Measurements from ENCODE around the gene CCDC34.

The CCDC34 gene

DNA sequence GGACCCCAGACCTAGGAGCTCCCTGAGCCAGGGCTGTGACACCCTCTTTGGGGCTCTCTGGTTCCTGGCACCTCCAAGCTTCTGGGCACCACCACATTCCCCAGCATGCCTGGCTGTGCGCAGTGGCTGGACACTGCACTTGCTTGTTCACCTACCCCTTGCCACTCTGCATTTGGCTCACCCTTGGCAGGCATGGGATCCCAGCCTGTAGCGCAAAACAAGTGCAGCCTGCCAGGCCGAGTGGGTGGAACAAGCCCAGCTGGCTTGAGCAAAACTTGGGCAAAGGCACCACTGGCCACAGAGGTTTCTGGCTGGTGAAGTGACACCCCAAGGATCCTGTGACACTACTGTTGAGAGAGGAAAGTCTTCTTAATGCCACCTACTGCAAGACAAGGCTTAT, 57.3 kb downstream of the CCDC34 start:
- no peak for DNase-seq
- intact Hi-C loops (cut with DNase I), result no loop called here

DNA sequence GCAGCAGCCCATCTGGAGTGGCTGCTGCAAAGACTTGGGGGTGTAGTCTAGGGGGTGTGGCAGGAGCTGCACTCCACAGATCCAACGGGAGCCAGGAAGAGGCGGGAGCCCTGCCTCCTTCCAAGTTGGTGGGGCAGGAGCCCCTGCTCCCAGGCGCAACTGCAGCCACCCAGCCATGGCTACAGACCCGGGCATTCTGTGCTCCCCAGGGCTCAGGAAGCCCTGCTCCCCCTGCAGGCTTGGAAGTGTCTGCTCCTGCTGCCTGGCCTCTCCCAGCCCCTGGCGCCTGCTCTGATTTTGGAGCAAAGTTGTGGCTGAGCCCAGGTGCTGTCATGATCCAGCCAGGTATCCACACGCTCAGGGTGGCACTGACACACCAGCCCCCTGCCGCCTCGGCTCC, 58.5 kb downstream of the CCDC34 start:
- intact Hi-C loops (cut with DNase I), result no loop called here
- DNase-seq, result no peak

DNA sequence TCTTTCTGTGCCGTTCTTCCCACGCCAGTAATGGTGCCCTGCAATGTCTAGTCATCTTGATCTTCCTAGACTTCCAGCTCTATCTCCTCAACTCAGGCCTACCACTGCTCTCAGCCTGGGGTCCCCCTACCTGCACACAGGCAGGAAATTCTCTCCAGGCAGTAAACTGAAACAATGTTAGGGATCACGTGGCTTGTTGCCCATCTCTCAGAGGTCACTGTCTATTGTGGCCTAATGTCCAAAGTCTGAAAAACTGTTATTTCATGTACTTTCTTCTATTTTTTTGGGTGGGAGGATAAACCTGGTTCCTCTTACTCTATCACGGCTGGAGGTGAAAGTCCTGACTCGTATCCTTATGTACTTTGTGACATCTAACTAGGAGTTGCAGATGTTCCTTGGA, 59.1 kb downstream of the CCDC34 start:
- intact Hi-C loops (cut with DNase I), result no loop called here
- DNase-seq, result no peak

DNA sequence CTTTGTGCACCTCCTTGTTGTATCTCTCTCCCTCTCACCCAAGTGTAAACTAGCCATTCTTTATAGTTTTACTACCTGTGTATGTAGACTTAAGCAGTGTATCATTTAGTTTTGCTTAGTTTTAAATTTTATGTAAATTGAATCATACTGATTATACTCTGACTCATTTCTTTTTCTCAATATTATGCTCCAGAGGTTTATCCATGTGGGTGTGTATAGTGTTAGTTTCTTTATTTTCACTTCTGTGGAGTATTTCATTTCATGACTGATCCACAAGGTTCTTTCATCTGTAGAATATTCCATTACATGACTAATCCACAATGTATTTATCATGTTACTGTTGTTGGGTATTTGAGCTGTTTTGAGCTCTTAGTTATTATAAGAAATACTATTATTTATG, 62.0 kb downstream of the CCDC34 start:
- intact Hi-C loops (cut with DNase I), result no loop called here
- DNase-seq, result no peak

DNA sequence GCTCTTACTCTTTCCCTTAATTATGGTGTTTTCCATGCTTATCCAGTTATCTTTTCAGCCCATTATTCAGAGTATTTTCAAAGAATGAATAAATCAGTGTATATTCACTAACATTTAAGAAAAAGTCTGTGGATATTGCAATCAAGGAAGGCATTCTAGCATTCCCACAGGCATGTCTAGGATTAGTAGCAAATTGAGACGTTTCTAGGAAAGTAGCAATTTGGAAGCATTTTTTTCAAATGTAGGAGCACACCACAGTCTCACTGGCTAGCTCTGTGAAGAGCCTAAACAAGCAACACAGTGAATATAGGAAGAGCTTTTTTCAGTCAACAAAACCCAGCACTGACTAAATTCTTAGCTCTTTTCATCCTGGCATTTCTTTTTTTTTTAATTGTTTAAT, 65.4 kb downstream of the CCDC34 start:
- DNase-seq, result no peak
- intact Hi-C loops (cut with DNase I), result no loop called here

DNA sequence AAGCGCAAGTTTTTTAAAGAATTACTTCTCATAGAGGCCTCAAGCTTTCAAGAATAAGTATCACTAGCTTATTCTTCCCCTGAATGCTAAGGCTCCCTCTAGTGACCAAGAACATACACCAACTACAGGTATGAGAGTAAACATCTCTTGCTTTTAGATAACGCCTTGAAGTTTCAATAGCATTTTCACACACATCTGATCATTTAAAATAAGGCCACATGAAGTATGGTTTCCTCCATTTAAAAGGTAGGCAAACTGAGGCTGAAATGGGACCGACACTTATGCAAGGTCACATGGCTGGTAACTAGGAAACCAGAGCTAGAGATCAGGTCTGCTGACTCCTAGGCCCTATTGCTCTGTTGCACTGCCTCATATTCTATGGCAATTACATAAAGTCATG, 66.5 kb downstream of the CCDC34 start:
- peak in 1 of 42 donors; percentile 3 for DNase-seq
- intact Hi-C loops (cut with DNase I), result no loop called here

DNA sequence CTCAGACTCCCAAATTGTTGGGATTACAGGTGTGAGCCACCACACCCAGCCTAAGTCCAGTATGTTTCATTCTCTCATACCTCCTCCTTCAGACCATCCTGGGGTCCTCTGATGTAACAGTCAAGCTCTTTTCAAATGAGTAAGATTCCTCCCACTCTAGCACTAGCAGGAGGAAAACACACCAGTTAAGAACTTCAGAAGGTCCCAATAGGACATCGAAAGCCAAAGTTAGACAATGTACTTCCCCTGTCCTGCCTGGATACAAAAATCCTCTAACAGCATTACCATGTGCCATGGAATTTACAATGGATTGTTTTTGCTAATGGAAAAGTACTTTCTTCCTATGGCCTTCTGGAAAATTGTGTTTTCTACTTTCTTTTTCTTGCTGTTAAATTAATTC, 67.1 kb downstream of the CCDC34 start:
- DNase-seq, result no peak
- intact Hi-C loops (cut with DNase I), result no loop called here

DNA sequence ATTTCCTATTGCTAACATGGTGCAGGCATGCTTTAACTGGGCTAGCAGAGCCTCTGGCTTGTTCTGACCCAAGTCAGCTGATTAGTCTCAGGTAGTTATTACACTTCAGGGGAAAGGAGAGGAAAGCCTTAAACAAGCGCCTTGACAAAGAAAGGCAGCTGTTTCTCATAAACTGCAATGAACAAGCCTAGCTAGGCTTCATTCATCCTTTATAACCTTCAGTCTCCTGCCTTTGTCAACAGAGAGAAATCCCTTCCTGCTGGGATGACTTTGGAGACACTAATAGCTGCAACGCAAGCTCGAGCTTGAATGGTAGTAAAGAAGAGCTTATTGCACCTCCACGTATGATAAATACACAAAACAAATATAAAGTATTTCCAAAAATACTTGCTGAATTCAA, 68.4 kb downstream of the CCDC34 start:
- DNase-seq, result no peak
- intact Hi-C loops (cut with DNase I), result no loop called here

DNA sequence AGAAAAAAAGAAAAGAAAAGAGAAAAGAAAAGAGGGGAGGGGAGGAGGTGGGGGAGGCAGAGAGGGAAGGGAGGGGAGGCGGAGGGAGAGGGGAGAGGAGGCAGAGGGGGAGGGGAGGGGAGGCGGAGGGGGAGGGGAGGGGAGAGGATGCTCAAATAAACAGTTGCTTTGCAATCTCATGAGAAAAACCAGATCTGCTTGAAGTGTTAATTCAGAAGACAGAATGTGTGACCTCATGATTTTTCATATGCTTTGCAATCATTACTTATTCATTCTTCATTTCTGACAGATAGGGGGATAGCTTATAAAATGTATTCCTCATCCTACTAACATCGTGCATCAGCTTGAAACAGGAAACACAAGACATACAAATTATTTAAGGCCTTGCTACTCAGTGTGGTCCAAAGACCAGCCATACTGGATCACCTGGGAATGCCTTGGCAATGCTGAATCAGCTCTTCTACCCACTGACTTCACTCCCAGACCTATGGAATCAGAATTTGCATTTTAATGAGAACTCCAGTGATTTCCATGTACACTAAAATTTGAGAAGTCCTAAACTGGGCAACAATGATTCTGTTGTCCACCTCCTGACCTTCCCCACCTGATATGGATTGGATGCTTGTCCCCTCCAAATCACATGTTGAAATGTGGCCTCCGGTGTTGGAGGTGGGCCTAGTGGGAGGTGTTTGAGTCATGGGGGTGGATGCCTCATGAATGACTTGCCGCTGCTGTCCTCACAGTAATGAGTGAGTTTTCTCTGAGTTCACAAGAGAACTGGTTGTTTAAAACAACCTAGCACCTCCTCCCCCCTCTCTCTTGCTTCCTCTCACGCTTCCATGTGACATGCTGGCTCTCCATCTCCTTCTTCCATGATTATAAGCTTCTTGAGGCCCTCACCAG, 69.2 kb downstream of the CCDC34 start:
- intact Hi-C loops (cut with DNase I), result no loop called here
- DNase-seq, result no peak

DNA sequence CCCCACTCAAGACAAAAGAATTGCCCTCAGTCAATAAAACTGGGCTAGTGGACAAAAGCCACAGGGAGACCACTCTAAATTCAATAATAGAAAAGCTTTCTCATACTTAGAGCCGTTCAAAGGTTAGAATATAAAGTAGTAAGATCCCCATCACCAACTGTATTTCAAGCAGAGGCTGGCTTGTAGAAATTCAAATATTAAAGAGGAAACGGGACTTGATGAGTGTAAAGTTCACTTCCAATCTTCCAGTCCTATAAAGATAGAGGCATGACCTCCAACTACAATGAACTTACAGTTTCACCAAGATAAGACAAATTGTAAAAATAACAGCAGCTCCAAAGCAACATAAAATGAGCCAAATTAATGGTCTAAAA, 70.4 kb downstream of the CCDC34 start:
- intact Hi-C loops (cut with DNase I), result no loop called here
- DNase-seq, result no peak

DNA sequence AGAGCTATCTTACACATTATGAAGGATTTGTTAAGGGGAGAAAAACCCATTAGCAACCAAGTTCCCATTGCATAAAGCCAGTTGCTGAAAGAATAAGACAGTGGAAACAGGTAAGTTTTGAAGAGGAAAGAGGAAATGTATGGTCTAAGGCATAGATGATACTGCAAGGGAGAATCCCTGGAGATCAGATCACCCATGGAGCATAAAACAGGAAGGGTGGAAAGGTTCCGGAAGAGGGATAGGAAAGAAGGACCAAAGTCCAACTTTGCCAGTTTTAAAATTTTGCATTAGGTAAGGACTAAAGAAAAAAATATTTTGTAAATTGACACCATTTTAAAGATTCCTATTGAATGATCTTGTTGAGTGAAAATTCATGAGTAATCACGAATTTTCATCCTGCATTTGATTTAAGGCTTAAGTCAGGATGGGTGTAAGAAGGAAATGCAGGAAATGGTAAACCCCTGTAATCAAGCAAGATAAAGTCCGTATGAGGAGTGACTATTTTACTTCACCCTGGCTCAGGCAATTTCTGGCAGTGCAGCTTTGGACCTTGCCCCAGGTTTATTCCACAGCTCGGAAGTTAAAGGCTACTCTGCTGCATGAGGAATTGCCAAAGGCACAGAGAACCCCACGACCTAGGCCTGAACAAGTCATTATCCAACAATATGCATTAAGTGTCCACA, 70.9 kb downstream of the CCDC34 start:
- no peak for DNase-seq

DNA sequence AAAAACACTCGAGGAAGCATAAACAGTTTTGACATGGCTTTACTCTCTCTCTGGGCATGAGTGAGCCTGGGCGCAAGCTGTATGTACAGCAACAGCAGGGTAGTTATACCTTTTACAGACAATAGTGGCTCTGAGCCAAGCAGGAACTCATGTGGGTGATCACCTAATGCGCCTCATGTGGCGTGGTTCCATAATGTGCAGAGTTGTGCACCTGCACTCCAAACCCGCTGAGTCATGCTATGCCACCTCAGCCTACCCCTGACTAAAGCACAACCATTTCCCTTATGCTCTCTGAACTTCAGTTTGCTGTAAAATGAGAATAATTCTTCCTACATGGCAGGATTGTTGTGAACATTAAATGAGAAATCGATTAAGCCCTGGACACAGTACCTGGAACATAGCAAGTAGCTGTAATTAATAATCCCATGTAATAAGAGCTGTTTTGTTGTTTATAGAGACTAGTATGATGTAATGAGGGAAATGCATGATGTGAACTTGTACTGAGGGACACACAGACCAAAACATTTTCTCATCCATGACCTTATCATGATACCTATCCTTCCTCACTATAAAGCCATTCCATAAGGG, 71.6 kb downstream of the CCDC34 start:
- intact Hi-C loops (cut with DNase I), result no loop called here

More for the DNA sequence above, 70.9 kb downstream of the CCDC34 start:
- intact Hi-C loops (cut with DNase I), result no loop called here

DNA sequence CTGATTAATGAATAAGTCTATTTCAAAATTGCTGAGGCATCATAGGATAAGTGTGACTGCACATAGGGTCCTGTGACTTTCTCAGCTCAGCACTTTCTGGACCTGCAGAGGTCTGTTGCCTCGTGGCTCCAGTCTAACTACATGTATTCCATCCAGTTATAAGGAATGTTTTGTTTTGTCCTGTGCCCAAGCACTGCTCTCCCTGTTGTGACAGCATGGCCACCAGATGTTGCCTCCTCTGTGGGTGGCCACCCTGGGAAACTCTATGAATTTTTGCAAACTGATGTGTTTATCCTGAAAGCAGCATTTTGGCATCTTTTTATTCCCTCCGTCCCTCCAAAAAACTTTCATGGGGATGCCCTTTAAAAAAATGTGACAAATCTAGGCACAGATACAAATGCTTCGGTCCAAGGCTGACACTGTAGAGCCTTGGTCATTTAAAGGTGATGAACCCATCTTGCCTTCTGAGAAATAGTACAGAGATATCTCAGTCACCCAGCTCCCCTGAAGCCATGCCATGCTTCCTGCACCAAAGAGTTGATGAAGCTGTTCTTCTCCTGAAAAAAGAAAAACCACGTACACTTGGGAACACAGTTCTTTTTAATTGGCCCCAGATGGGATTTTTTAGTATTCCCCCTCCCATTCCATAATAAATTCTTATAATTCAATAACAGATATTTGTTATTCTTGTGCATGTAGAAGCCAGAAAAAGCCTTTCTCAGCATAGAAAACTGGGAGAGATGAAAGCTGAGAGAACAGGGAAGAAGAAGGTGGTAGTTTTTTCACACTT, 72.6 kb downstream of the CCDC34 start:
- DNase-seq, result no peak
- intact Hi-C loops (cut with DNase I), result no loop called here

More for the DNA sequence above, 71.6 kb downstream of the CCDC34 start:
- DNase-seq, result no peak

Measured in head of caudate nucleus (tissue), 42 donors.